Endothelial cell of umbilical vein (primary cell): ENCODE results near the gene URGCP. TPM values are rescaled to one million over a fixed set of nuclear protein-coding genes. Genes with fewer than 3 reads are reported as not detected.

Experiments
- BruUV-seq: library from RNA; stranded (reverse); fragments of 400-500 nt; replicated peaks from 2 replicates; lab custom pipeline; 2021; lab: Mats Ljungman, UMichigan
- CTCF ChIA-PET: fragments of 300-600, 350-600 bp; sonication (Branson Sonifier 250); formaldehyde crosslinking; loops from one replicate; lab custom pipeline; 2021; ENCODE audit warnings: antibody characterized with exemption, inconsistent platforms; lab: Charles Lee
- POLR2A ChIA-PET: fragments of 300-600, 350-600 bp; sonication (Branson Sonifier 250); formaldehyde crosslinking; loops from one replicate; lab custom pipeline; 2021; ENCODE audit warnings: antibody characterized with exemption, inconsistent platforms; lab: Charles Lee
- DNase-seq: peaks from one replicate; pipeline ENCODE4 v3.0.0-alpha.2; 2011; ENCODE audit warnings: low read depth, low spot score
- FAIRE-seq: peaks from 2 replicates; lab custom pipeline; 2011; peaks lifted over from hg19 to GRCh38; lab: Jason Lieb, UNC
- H2AFZ ChIP-seq: 2 replicates; pipeline ENCODE4 v1.6.0; 2012; ENCODE audit warnings: low read depth, low read length, control low read depth, inconsistent platforms
- H3K27ac ChIP-seq: 2 replicates; pipeline ENCODE4 v1.5.1; 2011; ENCODE audit warnings: low read depth, mild to moderate bottlenecking, control low read depth, low read length, moderate library complexity; ENCODE audit not compliant: insufficient read depth
- H3K27me3 ChIP-seq, 2 experiments: 2 replicates each; pipeline versions ENCODE4 v1.6.0 to v1.6.1; 2011; ENCODE audit warnings: low read length in 2 of 2, mixed read lengths in 1 of 2; ENCODE audit not compliant: control insufficient read depth in 2 of 2, insufficient read depth in 2 of 2
- H3K36me3 ChIP-seq, 2 experiments: 2 replicates in 1 of 2; 3 replicates in 1 of 2; pipeline ENCODE4 v1.5.1; 2011; ENCODE audit warnings: low read length in 2 of 2, mild to moderate bottlenecking in 1 of 2, moderate library complexity in 1 of 2; ENCODE audit not compliant: control insufficient read depth in 2 of 2, insufficient read depth in 2 of 2; ENCODE audit errors: extremely low read depth in 1 of 2
- H3K4me1 ChIP-seq: 3 replicates; pipeline ENCODE4 v1.5.1; 2011; ENCODE audit warnings: mild to moderate bottlenecking, low read length; ENCODE audit not compliant: control insufficient read depth, insufficient read depth; ENCODE audit errors: extremely low read depth
- H3K4me2 ChIP-seq: 2 replicates; pipeline ENCODE4 v1.6.1; 2011; ENCODE audit warnings: low read length, control low read depth, mixed read lengths; ENCODE audit not compliant: insufficient read depth
- H3K4me3 ChIP-seq, 3 experiments: fragments of 200-600 bp in 1 of 3; sonication (generic), shearing (Covaris generic) in 1 of 3; replicated peaks in 1 of 3; 2 replicates each; pipeline ENCODE4 v1.5.1; 2011 to 2016; ENCODE audit warnings: control low read depth in 3 of 3, low read length in 3 of 3, mild to moderate bottlenecking in 2 of 3, inconsistent platforms in 1 of 3, low read depth in 1 of 3, moderate library complexity in 1 of 3; ENCODE audit not compliant: insufficient read depth in 1 of 3
- H3K79me2 ChIP-seq: 2 replicates; pipeline ENCODE4 v1.6.0; 2012; ENCODE audit warnings: low read length, inconsistent platforms; ENCODE audit not compliant: control insufficient read depth, insufficient read depth
- H3K9ac ChIP-seq: replicated peaks from 2 replicates; pipeline ENCODE3; 2011; ENCODE audit warnings: low read length, control low read depth; ENCODE audit not compliant: insufficient read depth; ENCODE audit errors: extremely low read depth
- H3K9me1 ChIP-seq: replicated peaks from 3 replicates; pipeline ENCODE4 v1.6.0; 2011; ENCODE audit warnings: mild to moderate bottlenecking, low read length; ENCODE audit not compliant: control insufficient read depth, insufficient read depth; ENCODE audit errors: extremely low read depth
- H3K9me3 ChIP-seq: replicated peaks from 2 replicates; pipeline ENCODE4 v1.5.1; 2012; ENCODE audit warnings: low read length, inconsistent platforms; ENCODE audit not compliant: control insufficient read depth, insufficient read depth
- H4K20me1 ChIP-seq: replicated peaks from 2 replicates; pipeline ENCODE3; 2011; ENCODE audit warnings: mild to moderate bottlenecking, low read length; ENCODE audit not compliant: control insufficient read depth, insufficient read depth; ENCODE audit errors: extremely low read depth
- EZH2 ChIP-seq: IDR thresholded peaks from 2 replicates; pipeline ENCODE4 v1.6.1; 2012; ENCODE audit warnings: borderline replicate concordance, low read depth, mild to moderate bottlenecking, moderate library complexity, low read length, inconsistent platforms; ENCODE audit not compliant: severe bottlenecking
- FOS ChIP-seq: IDR thresholded peaks from 2 replicates; pipeline ENCODE4 v1.6.1; 2011; ENCODE audit warnings: mild to moderate bottlenecking, low read length, moderate library complexity, borderline replicate concordance; ENCODE audit not compliant: insufficient read depth
- GATA2 ChIP-seq: IDR thresholded peaks from 2 replicates; pipeline ENCODE4 v1.7.0; 2011; ENCODE audit warnings: low read depth, mild to moderate bottlenecking, moderate library complexity, mixed read lengths, low read length; ENCODE audit not compliant: insufficient read length, insufficient read depth
- JUN ChIP-seq: IDR thresholded peaks from 2 replicates; pipeline ENCODE4 v1.6.1; 2011; ENCODE audit warnings: borderline replicate concordance, low read depth; ENCODE audit not compliant: insufficient read length, insufficient read depth
- MYC ChIP-seq: IDR thresholded peaks from one replicate; pipeline ENCODE4 v1.6.1; 2011; ENCODE audit warnings: mild to moderate bottlenecking, low read depth, low read length
- POLR2A ChIP-seq: IDR thresholded peaks from 2 replicates; pipeline ENCODE4 v1.6.1; 2012; ENCODE audit warnings: low read depth, mild to moderate bottlenecking, control low read depth, low read length
- POLR2AphosphoS5 ChIP-seq: IDR thresholded peaks from 2 replicates; pipeline ENCODE4 v1.6.1; 2012; ENCODE audit warnings: low read depth, mild to moderate bottlenecking, control low read depth, low read length, moderate library complexity; ENCODE audit not compliant: insufficient read depth
- dilution Hi-C: fragments of 300-500 bp; cut with MboI; formaldehyde crosslinking; loops from one replicate; pipeline ENCODE4 v1.15.0; 2019; ENCODE audit warnings: low sequenced_read_pairs; ENCODE audit not compliant: extremely low pct_ligation_motif_present
- intact Hi-C: fragments of 100-400 bp; cut with micrococcal nuclease; formaldehyde crosslinking; loops from one replicate; pipeline ENCODE4 v1.10.0; 2022
- polyA plus RNA-seq, 4 experiments: library from polyadenylated mRNA; depleted of rRNA in 3 of 4; stranded (reverse) in 3 of 4; unstranded in 1 of 4; fragments of >200 nt; gene quantifications; 2 replicates each; pipeline versions ENCODE4 v1.2.1 to v1.2.3, GENCODE V29; 2011 to 2012; ENCODE audit warnings: missing spikeins in 1 of 4
- total RNA-seq: library from RNA; stranded (reverse); gene quantifications from 2 replicates; pipeline ENCODE4 v1.2.3, GENCODE V29; 2021
- TF ChIP-seq, protein P1 (sequence below), 2 donors: IDR thresholded peaks; 1 replicate in 1 of 2; 2 replicates in 1 of 2; pipeline ENCODE4 v1.5.1; 2011; ENCODE audit warnings: low read length in 2 of 2, mild to moderate bottlenecking in 2 of 2, moderate library complexity in 2 of 2, control low read depth in 1 of 2, inconsistent platforms in 1 of 2, low read depth in 1 of 2; ENCODE audit not compliant: insufficient read depth in 1 of 2; ENCODE audit errors: extremely low read depth in 1 of 2
- TF ChIP-seq, protein P2 (sequence below): IDR thresholded peaks from 2 replicates; pipeline ENCODE4 v1.6.1; 2011; ENCODE audit not compliant: insufficient read depth, insufficient read length

Gene URGCP
- total and polyA plus RNA-seq, 2 donors (not counting 3 experiments of a cell fraction or from before 2014, with no cell fraction given): 13.1 to 25.3 TPM

DNA sequence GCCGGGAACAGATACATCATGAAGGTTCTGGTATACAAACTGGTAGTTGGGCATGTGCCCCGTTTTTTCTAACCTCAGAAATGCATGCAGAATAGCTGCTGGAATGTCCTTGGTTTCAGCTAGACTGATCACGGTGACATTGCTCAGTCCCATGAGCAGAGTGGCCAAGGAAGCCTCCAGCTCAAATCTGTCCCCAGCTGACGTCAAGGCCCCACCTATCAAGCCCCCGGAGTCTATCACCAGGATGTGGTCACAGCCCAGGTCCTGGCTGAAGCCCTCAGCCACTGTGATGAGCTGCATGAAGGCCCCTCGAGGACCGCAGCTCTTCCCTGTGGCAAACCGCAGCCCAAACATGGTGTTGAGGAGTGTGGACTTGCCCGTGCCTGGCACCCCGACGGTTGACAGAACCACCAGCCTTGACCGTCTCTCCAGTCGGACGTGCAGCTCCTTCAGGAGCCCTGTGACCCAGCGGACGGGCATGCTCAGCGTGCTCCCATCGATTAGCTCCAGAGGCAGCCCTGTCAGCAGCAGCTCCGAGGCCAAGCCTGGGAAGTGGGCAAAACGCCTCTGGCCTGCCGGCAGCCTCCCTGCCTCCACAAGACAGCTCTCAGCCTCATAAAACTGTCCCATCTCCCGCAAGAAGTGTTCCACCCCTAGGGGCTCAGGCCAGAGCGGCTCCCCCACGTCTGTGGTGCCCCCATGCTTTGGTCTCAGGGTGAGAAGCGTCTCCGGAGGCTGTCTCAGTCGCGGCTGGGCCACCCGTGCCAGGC lies 29.2 kb downstream of the URGCP start:
- Histone ChIP-seq H4K20me1 (no peaks in the 10 kb centered on the region), H3K27me3 (no peaks in the 10 kb centered on the region), H3K79me2 (peaks cover 6% of the 10 kb centered on the region), H3K27ac (no peak overlapping the region), H3K9me1 (no peaks in the 10 kb centered on the region), H3K36me3 (peaks cover 0 to 20% of the 10 kb centered on the region in 2 experiments), H2AFZ (no peak overlapping the region), H3K4me2 (no peak overlapping the region), H3K4me3 (no peak overlapping the region), H3K9ac (no peak overlapping the region), H3K4me1 (peaks cover 30% of the 10 kb centered on the region), H3K9me3 (no peaks in the 10 kb centered on the region)
- DNase-seq: no peak
- ChIA-PET CTCF (interaction anchor here (0.5 to 0.9 kb wide), 2 partner anchors 38 to 115 kb away, joined by 3 read pairs; no protein-coding TSS in a partner anchor), POLR2A (no interaction called here)
- BruUV-seq: no TSS peak
- FAIRE-seq: no peak
- dilution Hi-C loops (no loop called here), intact Hi-C loops (no loop called here)
- TF ChIP-seq GATA2: no peak

DNA sequence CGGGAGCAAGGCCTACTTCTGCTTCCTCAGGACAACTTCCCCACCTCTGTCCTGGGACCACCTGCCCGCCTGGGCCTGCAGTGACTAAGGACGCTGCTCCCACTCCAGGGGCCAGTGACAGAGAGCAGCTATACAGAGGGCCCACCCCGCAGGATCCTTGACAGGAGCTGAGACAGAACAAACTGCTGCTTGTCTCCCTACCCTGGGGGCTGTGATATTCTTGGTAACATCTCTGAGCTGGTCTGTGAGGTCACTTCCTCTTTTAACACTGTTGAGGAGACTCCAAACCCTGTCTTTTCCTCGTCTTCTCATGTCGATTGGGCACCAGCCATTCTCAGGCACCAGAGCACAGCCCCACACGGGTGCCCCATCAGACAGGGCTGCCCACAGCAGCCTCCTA lies 30.2 kb downstream of the URGCP start:
- Histone ChIP-seq H3K36me3 (peaks cover 0 to 20% of the 10 kb centered on the region in 2 experiments), H3K4me3 (no peak overlapping the region), H3K27me3 (no peaks in the 10 kb centered on the region), H3K9me1 (no peaks in the 10 kb centered on the region), H3K4me1 (peaks cover 30% of the 10 kb centered on the region), H2AFZ (no peak overlapping the region), H3K27ac (no peak overlapping the region), H3K9ac (no peak overlapping the region), H3K4me2 (no peak overlapping the region), H3K79me2 (peaks cover 6% of the 10 kb centered on the region), H4K20me1 (no peaks in the 10 kb centered on the region), H3K9me3 (no peaks in the 10 kb centered on the region)
- dilution Hi-C loops: no loop called here
- TF ChIP-seq, protein P1, sequence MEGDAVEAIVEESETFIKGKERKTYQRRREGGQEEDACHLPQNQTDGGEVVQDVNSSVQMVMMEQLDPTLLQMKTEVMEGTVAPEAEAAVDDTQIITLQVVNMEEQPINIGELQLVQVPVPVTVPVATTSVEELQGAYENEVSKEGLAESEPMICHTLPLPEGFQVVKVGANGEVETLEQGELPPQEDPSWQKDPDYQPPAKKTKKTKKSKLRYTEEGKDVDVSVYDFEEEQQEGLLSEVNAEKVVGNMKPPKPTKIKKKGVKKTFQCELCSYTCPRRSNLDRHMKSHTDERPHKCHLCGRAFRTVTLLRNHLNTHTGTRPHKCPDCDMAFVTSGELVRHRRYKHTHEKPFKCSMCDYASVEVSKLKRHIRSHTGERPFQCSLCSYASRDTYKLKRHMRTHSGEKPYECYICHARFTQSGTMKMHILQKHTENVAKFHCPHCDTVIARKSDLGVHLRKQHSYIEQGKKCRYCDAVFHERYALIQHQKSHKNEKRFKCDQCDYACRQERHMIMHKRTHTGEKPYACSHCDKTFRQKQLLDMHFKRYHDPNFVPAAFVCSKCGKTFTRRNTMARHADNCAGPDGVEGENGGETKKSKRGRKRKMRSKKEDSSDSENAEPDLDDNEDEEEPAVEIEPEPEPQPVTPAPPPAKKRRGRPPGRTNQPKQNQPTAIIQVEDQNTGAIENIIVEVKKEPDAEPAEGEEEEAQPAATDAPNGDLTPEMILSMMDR (IDR thresholded peaks at IDR 0.05; ENCODE audit: extremely low read depth in 1 of 2, insufficient read depth in 1 of 2, low read depth in 1 of 2, low read length in 2 of 2): no peak
- no peak for TF ChIP-seq FOS
- no peak for TF ChIP-seq GATA2
- TF ChIP-seq POLR2AphosphoS5: no peak
- no peak for TF ChIP-seq MYC
- TF ChIP-seq JUN: no peak
- TF ChIP-seq EZH2: no peak
- no peak for TF ChIP-seq POLR2A
- TF ChIP-seq, protein P2, sequence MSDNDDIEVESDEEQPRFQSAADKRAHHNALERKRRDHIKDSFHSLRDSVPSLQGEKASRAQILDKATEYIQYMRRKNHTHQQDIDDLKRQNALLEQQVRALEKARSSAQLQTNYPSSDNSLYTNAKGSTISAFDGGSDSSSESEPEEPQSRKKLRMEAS: no peak
- intact Hi-C loops: no loop called here
- TSS peak; percentile 26 for BruUV-seq
- CTCF ChIA-PET: interaction anchor here (0.9 to 1.1 kb wide), 2 partner anchors 8 to 37 kb away, joined by 3 read pairs; no protein-coding TSS in a partner anchor
- no peak for DNase-seq
- POLR2A ChIA-PET: no interaction called here
- no peak for FAIRE-seq
